ENCODE results near the gene PAK6. TPM values are rescaled to one million over a fixed set of nuclear protein-coding genes. Genes with fewer than 3 reads are reported as not detected.
A peak's percentile ranks its signal among the peaks of the same experiment; 100 is the strongest.

Gene PAK6
- total and polyA plus RNA-seq, 9 of the 15 experiments (the other 6 are each of a cell fraction or from before 2014, with no cell fraction given) = 0.03 to 0.74 (median 0.16) TPM; not detected in 2

DNA sequence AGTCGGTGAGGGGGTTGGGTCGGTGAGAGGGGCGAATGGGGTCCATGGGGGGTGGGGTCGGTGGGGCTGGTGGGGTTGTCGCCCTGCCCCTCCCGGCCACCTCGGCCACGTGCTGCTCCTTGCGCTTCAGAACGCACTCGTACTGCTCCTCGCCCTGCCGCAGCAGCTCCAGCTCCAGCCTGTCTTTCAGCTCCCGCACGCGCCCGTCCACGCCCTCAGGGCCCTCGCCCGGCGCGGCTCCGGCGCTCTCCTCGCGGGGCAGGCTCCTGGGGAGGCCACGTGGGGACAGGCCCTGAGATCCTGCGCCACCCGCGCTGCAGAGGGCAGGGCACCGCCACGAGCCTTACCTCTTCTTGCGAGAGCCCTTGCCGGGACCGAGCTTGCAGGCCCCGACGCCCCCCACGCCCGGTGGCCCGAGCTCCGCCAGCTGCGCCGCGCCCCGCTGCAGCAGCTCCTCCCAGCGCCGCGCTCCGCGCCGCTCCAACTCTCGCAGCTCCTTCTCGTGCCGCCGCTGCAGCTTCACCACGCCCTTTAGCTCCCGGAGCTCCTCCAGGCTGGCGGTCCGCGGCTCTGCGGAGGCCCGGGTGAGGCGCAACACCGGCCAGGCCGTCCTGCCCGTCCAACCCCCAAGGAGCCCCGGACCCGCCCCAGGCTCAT lies 52.2 kb downstream of the PAK6 start:
- in situ Hi-C loops (cut with MboI) (no loop called here), intact Hi-C loops (cut with micrococcal nuclease) (no loop called here)
- Histone ChIP-seq H4K20me1 (replicated peaks; ENCODE audit: control insufficient read depth, insufficient read depth, low read length) (0 out of 2 replicates have a peak, but pooled peaks cover 2% of the 10 kb centered on the region), H3K9me1 (ENCODE audit: control insufficient read depth, insufficient read depth, low read length) (no peaks in the 10 kb centered on the region), H3K4me3 (peak overlapping the region; percentile 21; the same call in 1 of the 2 replicates), H3K27ac (ENCODE audit: extremely low read depth, low read depth, low read length) (no peak overlapping the region), H2AFZ (ENCODE audit: low read depth, low read length) (peak overlapping the region; percentile 89), H3K9me3 (replicated peaks; ENCODE audit: control insufficient read depth, insufficient read depth, low read depth, low read length) (no peaks in the 10 kb centered on the region), H3K79me2 (ENCODE audit: control insufficient read depth, insufficient read depth, low read length) (no peaks in the 10 kb centered on the region), H3K4me2 (ENCODE audit: insufficient read depth, low read length) (peak overlapping the region; percentile 47; the same call in 1 of the 2 replicates), H3K36me3 (ENCODE audit: control insufficient read depth, insufficient read depth, low read length) (no peaks in the 10 kb centered on the region), H3K9ac (ENCODE audit: insufficient read depth in 1 of 2, low read depth in 2 of 2, low read length in 2 of 2) (peak overlapping the region in 1 of 2 experiments; percentile 89; a peak in 3 of 4 replicates), H3K4me1 (replicated peaks in 1 of 2; ENCODE audit: control insufficient read depth in 2 of 2, insufficient read depth in 2 of 2, low read length in 2 of 2) (peaks cover 0 to 25% of the 10 kb centered on the region in 2 experiments; a peak in 3 of 5 replicates), H3K27me3 (ENCODE audit: control insufficient read depth in 2 of 2, insufficient read depth in 2 of 2, low read length in 2 of 2) (peaks cover 3 to 40% of the 10 kb centered on the region in 2 experiments; a peak in 4 of 5 replicates)
- BruUV-seq (replicated peaks) = no TSS peak
- ChIA-PET CTCF (ENCODE audit: low intra/inter-chr PET ratio) (no interaction called here), POLR2A (interaction anchor here (0.7 to 1.8 kb wide), 3 partner anchors 9 to 29 kb away, joined by 3 to 13 read pairs (median 3); no protein-coding TSS in a partner anchor)
- ATAC-seq = peak; percentile 89
- FAIRE-seq = no peak
- 21% methylated on average over 13 of the region's 68 CpGs for WGBS (ENCODE audit: insufficient coverage, low coverage, missing lambda C conversion rate)
- peak; percentile 61 to 77 (median 75) for DNase-seq (ENCODE audit: extremely low read depth in 1 of 4, low spot score in 3 of 4)
- TF ChIP-seq FOXP1 (CRISPR knock-in tag; IDR thresholded peaks at IDR 0.05) (peak; percentile 67; the same call in 1 of the 2 replicates), CHD2 (IDR thresholded peaks at IDR 0.05; ENCODE audit: low read depth, low read length) (peak; percentile 50), MTA3 (IDR thresholded peaks at IDR 0.05; ENCODE audit: borderline replicate concordance) (peak; percentile 58; the same call in 1 of the 2 replicates), NR3C1 (CRISPR knock-in tag; IDR thresholded peaks at IDR 0.05) (peak; percentile 85), ETV5 (CRISPR knock-in tag; IDR thresholded peaks at IDR 0.05; ENCODE audit: low read depth) (0 out of 2 replicates have a peak, but pooled peaks have one; percentile 18), TEAD1 (CRISPR knock-in tag; IDR thresholded peaks at IDR 0.05) (peak in 1 of 2 experiments; percentile 58; a peak in 1 of 4 replicates), ZNF263 (CRISPR knock-in tag; IDR thresholded peaks at IDR 0.05; ENCODE audit: borderline replicate concordance) (peak; percentile 34; the same call in 1 of the 2 replicates), ZBTB1 (CRISPR knock-in tag; IDR thresholded peaks at IDR 0.05; ENCODE audit: borderline replicate concordance, low read depth) (peak; percentile 73; the same call in 1 of the 2 replicates), HNRNPLL (IDR thresholded peaks at IDR 0.05; ENCODE audit: low read depth, low read length, poor library complexity, severe bottlenecking) (peak; percentile 55), STAT5A (IDR thresholded peaks at IDR 0.05; ENCODE audit: borderline replicate concordance, low read length) (no peak), ZFX (CRISPR knock-in tag; IDR thresholded peaks at IDR 0.05) (peak; percentile 88)
- TF ChIP-seq, protein P1, sequence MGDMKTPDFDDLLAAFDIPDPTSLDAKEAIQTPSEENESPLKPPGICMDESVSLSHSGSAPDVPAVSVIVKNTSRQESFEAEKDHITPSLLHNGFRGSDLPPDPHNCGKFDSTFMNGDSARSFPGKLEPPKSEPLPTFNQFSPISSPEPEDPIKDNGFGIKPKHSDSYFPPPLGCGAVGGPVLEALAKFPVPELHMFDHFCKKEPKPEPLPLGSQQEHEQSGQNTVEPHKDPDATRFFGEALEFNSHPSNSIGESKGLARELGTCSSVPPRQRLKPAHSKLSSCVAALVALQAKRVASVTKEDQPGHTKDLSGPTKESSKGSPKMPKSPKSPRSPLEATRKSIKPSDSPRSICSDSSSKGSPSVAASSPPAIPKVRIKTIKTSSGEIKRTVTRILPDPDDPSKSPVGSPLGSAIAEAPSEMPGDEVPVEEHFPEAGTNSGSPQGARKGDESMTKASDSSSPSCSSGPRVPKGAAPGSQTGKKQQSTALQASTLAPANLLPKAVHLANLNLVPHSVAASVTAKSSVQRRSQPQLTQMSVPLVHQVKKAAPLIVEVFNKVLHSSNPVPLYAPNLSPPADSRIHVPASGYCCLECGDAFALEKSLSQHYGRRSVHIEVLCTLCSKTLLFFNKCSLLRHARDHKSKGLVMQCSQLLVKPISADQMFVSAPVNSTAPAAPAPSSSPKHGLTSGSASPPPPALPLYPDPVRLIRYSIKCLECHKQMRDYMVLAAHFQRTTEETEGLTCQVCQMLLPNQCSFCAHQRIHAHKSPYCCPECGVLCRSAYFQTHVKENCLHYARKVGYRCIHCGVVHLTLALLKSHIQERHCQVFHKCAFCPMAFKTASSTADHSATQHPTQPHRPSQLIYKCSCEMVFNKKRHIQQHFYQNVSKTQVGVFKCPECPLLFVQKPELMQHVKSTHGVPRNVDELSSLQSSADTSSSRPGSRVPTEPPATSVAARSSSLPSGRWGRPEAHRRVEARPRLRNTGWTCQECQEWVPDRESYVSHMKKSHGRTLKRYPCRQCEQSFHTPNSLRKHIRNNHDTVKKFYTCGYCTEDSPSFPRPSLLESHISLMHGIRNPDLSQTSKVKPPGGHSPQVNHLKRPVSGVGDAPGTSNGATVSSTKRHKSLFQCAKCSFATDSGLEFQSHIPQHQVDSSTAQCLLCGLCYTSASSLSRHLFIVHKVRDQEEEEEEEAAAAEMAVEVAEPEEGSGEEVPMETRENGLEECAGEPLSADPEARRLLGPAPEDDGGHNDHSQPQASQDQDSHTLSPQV (IDR thresholded peaks at IDR 0.05) = peak; percentile 63; the same call in 1 of the 2 replicates

Measured in K562 (cell line).